Measurements from ENCODE around the gene CHMP6.
"Not testable (repeated sequence)": the region's sequence is repeated elsewhere in the genome, so short reads cannot be mapped to it uniquely, and the experiment has no call there.

CHMP6 gene

GRCh38 chr17:81012574-81013447, 21.2 kb downstream of the CHMP6 start:
- DNase-seq (ENCODE audit: low read depth) = no peak

- no peak for DNase-seq (ENCODE audit: low read depth)
Measured at GRCh38 chr17:81013642-81014041, 22.0 kb downstream of the CHMP6 start.

GRCh38 chr17:81015136-81015535, 23.5 kb downstream of the CHMP6 start:
- DNase-seq (ENCODE audit: low read depth) = no peak

- no peak for DNase-seq (ENCODE audit: low read depth)
Measured at GRCh38 chr17:81016575-81016974, 24.9 kb downstream of the CHMP6 start.

GRCh38 chr17:81017330-81017729, 25.7 kb downstream of the CHMP6 start:
- DNase-seq (ENCODE audit: low read depth) = not testable (repeated sequence)

- no peak for DNase-seq (ENCODE audit: low read depth)
Measured at GRCh38 chr17:81018044-81018802, 26.6 kb downstream of the CHMP6 start.

- DNase-seq (ENCODE audit: low read depth) = no peak
Measured at GRCh38 chr17:81019563-81020442, 28.2 kb downstream of the CHMP6 start.

GRCh38 chr17:81020443-81020766, 28.8 kb downstream of the CHMP6 start:
- no peak for DNase-seq (ENCODE audit: low read depth)

GRCh38 chr17:81020767-81021497, 29.3 kb downstream of the CHMP6 start:
- DNase-seq (ENCODE audit: low read depth) = no peak

GRCh38 chr17:81021531-81022343, 30.1 kb downstream of the CHMP6 start:
- no peak for DNase-seq (ENCODE audit: low read depth)

- no peak for DNase-seq (ENCODE audit: low read depth)
Measured at GRCh38 chr17:81022344-81022676, 30.7 kb downstream of the CHMP6 start.

GRCh38 chr17:81025065-81025740, 33.6 kb downstream of the CHMP6 start:
- DNase-seq (ENCODE audit: low read depth) = no peak

- DNase-seq (ENCODE audit: low read depth) = no peak
Measured at GRCh38 chr17:81025741-81026129, 34.1 kb downstream of the CHMP6 start.

GRCh38 chr17:81026266-81027036, 34.8 kb downstream of the CHMP6 start:
- no peak for DNase-seq (ENCODE audit: low read depth)

- DNase-seq (ENCODE audit: low read depth) = no peak
Measured at GRCh38 chr17:81027038-81027437, 35.4 kb downstream of the CHMP6 start.

GRCh38 chr17:81027591-81028505, 36.2 kb downstream of the CHMP6 start:
- DNase-seq (ENCODE audit: low read depth) = no peak

- DNase-seq (ENCODE audit: low read depth) = no peak
Measured at GRCh38 chr17:81028506-81028858, 36.8 kb downstream of the CHMP6 start.

- no peak for DNase-seq (ENCODE audit: low read depth)
Measured at GRCh38 chr17:81029859-81030258, 38.2 kb downstream of the CHMP6 start.

- DNase-seq (ENCODE audit: low read depth) = not testable (repeated sequence)
Measured at GRCh38 chr17:81030312-81030711, 38.7 kb downstream of the CHMP6 start.
